Activated B cell treated with CpG ODN at 0.5 μM for 24 hours (primary cell): Measurements from ENCODE around the gene CD163. TPM values are rescaled to one million over a fixed set of nuclear protein-coding genes. Genes with fewer than 3 reads are reported as not detected.
"Not testable (repeated sequence)": the region's sequence is repeated elsewhere in the genome, so short reads cannot be mapped to it uniquely, and the experiment has no call there.

Source experiments
- ATAC-seq: fragments of 200-7000 bp; cut with Tn5 transposase; one replicate; pipeline ENCODE4 v1.10.0; 2021; ENCODE audit warnings: low read depth, mild to moderate bottlenecking, moderate library complexity
- CTCF ChIA-PET: fragments of 350-600 bp; sonication (Branson Sonifier 250); formaldehyde crosslinking; loops from one replicate; lab custom pipeline; 2021; ENCODE audit warnings: antibody characterized with exemption; lab: Charles Lee
- POLR2A ChIA-PET: fragments of 350-600 bp; sonication (Branson Sonifier 250); formaldehyde crosslinking; loops from one replicate; lab custom pipeline; 2021; ENCODE audit warnings: antibody characterized with exemption; lab: Charles Lee
- DNase-seq: peaks from one replicate; pipeline ENCODE4 v3.0.0; 2022
- H3K27ac Mint-ChIP-seq: one replicate; pipeline ENCODE4 v1.8.0; 2020; ENCODE audit warnings: mixed read lengths
- H3K27me3 Mint-ChIP-seq: one replicate; pipeline ENCODE4 v1.8.0; 2021; ENCODE audit warnings: mixed read lengths
- H3K36me3 Mint-ChIP-seq: one replicate; pipeline ENCODE4 v1.8.0; 2021; ENCODE audit warnings: low read depth, mixed read lengths
- H3K4me1 Mint-ChIP-seq: one replicate; pipeline ENCODE4 v1.8.0; 2021; ENCODE audit warnings: mixed read lengths
- H3K4me3 Mint-ChIP-seq: one replicate; pipeline ENCODE4 v1.8.0; 2020; ENCODE audit warnings: mild to moderate bottlenecking, mixed read lengths
- H3K9me3 Mint-ChIP-seq: one replicate; pipeline ENCODE4 v1.8.0; 2020; ENCODE audit warnings: mixed read lengths
- intact Hi-C: fragments of 100-400 bp; cut with micrococcal nuclease; formaldehyde crosslinking; loops from one replicate; pipeline ENCODE4 v1.15.1; 2024
- total RNA-seq: library from RNA; stranded (reverse); gene quantifications from 2 replicates; pipeline ENCODE4 v1.2.3, GENCODE V29; 2022
- TF ChIP-seq, protein P1 (sequence below): fragments of 200-600 bp; IDR thresholded peaks from one replicate; pipeline ENCODE4 v1.8.0; 2022; ENCODE audit warnings: antibody characterized with exemption, mild to moderate bottlenecking

CD163 gene
- total RNA-seq, 1 donor from 2014 or later = 0.80 TPM

GRCh38 chr12:7441216-7441615 lies 62.4 kb downstream of the CD163 start:
- no peaks in the 10 kb centered on the region for H3K36me3 Mint-ChIP-seq
- peaks cover 26% of the 10 kb centered on the region for H3K27me3 Mint-ChIP-seq
- DNase-seq = no peak
- ChIA-PET POLR2A (no interaction called here), CTCF (no interaction called here)
- no peak overlapping the region for H3K4me3 Mint-ChIP-seq
- peaks cover 3% of the 10 kb centered on the region for H3K9me3 Mint-ChIP-seq
- H3K4me1 Mint-ChIP-seq = no peaks in the 10 kb centered on the region
- H3K27ac Mint-ChIP-seq = no peak overlapping the region
- TF ChIP-seq, protein P1, sequence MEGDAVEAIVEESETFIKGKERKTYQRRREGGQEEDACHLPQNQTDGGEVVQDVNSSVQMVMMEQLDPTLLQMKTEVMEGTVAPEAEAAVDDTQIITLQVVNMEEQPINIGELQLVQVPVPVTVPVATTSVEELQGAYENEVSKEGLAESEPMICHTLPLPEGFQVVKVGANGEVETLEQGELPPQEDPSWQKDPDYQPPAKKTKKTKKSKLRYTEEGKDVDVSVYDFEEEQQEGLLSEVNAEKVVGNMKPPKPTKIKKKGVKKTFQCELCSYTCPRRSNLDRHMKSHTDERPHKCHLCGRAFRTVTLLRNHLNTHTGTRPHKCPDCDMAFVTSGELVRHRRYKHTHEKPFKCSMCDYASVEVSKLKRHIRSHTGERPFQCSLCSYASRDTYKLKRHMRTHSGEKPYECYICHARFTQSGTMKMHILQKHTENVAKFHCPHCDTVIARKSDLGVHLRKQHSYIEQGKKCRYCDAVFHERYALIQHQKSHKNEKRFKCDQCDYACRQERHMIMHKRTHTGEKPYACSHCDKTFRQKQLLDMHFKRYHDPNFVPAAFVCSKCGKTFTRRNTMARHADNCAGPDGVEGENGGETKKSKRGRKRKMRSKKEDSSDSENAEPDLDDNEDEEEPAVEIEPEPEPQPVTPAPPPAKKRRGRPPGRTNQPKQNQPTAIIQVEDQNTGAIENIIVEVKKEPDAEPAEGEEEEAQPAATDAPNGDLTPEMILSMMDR = no peak
- no peak for ATAC-seq
- intact Hi-C loops = no loop called here

DNA sequence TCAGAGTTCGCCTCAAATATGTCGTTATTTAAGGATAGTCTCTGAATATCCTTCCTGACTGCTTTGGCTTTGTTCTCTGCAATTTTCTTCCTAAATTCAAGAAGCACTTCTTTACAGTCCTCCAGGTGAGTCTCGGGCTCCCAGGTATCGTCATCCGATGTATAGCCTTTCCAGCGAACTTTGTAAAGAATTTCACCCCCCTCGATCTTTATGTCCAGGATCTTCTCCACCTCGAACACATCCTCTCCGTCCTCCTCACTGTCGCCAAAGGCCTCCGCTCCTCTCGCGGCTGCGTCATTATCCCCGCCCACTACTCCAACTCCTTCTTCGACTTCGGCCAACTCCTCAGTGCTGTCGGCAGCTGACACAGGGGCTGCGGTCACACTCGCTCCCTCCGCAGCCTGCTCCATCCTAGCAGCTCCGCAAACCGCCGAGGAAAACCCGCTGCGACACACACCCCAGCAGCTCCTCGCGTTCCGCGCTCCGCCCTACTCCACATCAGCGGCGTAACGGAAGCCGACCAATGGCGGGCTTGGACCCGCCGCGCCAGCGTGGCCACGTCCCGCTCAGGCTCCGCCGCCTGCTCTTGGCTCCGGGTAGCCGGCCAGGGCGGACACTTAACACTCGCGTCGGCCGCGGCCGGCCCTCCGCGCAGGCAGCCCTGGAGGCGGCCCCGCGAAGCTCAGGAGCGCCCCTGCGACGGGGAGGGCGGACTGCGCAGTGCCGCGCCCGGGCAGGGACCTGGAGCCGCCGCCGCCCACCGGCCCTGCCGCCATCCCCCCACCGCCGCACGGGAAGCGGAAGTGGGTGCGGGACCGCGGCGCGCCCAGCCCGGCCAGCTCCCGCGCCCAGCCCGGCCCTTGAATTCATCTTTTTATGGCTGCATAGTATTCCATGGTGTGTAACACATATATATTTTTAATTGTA lies 63.7 kb downstream of the CD163 start:
- TF ChIP-seq, protein P1 = no peak
- H3K4me1 Mint-ChIP-seq = no peaks in the 10 kb centered on the region
- no peak overlapping the region for H3K4me3 Mint-ChIP-seq
- ChIA-PET CTCF (no interaction called here), POLR2A (no interaction called here)
- peaks cover 26% of the 10 kb centered on the region for H3K27me3 Mint-ChIP-seq
- ATAC-seq (peak; percentile 34), DNase-seq (no peak)
- H3K9me3 Mint-ChIP-seq = peaks cover 3% of the 10 kb centered on the region
- intact Hi-C loops = no loop called here
- no peak overlapping the region for H3K27ac Mint-ChIP-seq
- H3K36me3 Mint-ChIP-seq = no peaks in the 10 kb centered on the region

- DNase-seq, CTCF ChIA-PET, ATAC-seq, H3K27ac Mint-ChIP-seq, H3K4me1 Mint-ChIP-seq, intact Hi-C loops, H3K4me3 Mint-ChIP-seq, H3K36me3 Mint-ChIP-seq, POLR2A ChIA-PET, H3K9me3 Mint-ChIP-seq: not testable (repeated sequence)
- peaks cover 26% of the 10 kb centered on the region for H3K27me3 Mint-ChIP-seq
Measured at GRCh38 chr12:7438291-7438995, 65.1 kb downstream of the CD163 start.

- H3K4me3 Mint-ChIP-seq, H3K9me3 Mint-ChIP-seq, H3K36me3 Mint-ChIP-seq, H3K27ac Mint-ChIP-seq, DNase-seq, H3K4me1 Mint-ChIP-seq, CTCF ChIA-PET, POLR2A ChIA-PET, ATAC-seq, intact Hi-C loops: not testable (repeated sequence)
- H3K27me3 Mint-ChIP-seq = peaks cover 26% of the 10 kb centered on the region
Measured at GRCh38 chr12:7437494-7437893, 66.1 kb downstream of the CD163 start.

GRCh38 chr12:7434670-7435069 lies 68.9 kb downstream of the CD163 start:
- no peak for ATAC-seq
- CTCF ChIA-PET = no interaction called here

More at GRCh38 chr12:7434670-7435069, 68.9 kb downstream of the CD163 start:
- POLR2A ChIA-PET = no interaction called here
- H3K9me3 Mint-ChIP-seq = peaks cover 2% of the 10 kb centered on the region
- H3K4me1 Mint-ChIP-seq = no peaks in the 10 kb centered on the region
- no peak overlapping the region for H3K27ac Mint-ChIP-seq
- H3K4me3 Mint-ChIP-seq = no peak overlapping the region
- H3K36me3 Mint-ChIP-seq = no peaks in the 10 kb centered on the region
- DNase-seq = no peak
- H3K27me3 Mint-ChIP-seq = peaks cover 14% of the 10 kb centered on the region
- intact Hi-C loops = no loop called here
- TF ChIP-seq, protein P1 = no peak
